ENCODE results near the gene SYDE2.

Gene SYDE2

DNA sequence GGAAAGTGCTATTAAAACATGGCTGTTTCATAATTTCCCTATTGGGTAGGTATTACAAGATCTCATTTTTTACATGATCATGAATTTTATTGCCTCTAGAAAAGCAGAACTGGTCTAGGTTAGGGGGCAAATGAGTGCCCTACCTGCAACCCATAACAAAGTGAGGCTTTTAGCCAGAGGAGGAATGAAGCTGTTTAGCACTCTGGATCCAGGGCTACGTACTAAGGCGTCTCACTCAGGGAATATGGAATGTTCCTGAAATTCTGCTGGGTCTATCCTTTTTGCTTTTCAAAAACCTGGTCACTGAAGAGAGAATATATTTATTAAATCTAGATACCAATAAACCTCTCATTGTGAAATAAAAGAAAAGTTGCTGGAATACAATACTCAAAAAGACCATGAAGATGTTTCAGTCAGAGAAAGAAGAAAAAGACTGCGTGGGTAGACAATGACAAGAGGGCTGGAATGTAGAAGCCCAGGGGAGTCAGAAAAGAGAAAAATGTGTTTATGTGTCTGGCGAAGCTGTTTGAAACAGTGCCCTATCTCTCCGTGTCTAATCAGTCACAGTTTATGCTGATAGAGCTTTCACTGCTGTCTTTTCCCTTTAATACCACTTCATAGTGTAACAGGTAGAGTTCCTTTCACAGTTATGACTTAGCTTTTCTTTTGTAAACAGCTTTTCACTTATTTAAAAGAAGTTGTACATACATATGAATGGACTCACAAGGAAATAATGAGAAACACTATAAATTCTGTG is 25.0 kb upstream of the SYDE2 start:
- DNase-seq (ENCODE audit: extremely low read depth, low read depth), result no peak
- H3K4me3 ChIP-seq (replicated peaks; ENCODE audit: low read depth, low read length), result no peak overlapping the region

DNA sequence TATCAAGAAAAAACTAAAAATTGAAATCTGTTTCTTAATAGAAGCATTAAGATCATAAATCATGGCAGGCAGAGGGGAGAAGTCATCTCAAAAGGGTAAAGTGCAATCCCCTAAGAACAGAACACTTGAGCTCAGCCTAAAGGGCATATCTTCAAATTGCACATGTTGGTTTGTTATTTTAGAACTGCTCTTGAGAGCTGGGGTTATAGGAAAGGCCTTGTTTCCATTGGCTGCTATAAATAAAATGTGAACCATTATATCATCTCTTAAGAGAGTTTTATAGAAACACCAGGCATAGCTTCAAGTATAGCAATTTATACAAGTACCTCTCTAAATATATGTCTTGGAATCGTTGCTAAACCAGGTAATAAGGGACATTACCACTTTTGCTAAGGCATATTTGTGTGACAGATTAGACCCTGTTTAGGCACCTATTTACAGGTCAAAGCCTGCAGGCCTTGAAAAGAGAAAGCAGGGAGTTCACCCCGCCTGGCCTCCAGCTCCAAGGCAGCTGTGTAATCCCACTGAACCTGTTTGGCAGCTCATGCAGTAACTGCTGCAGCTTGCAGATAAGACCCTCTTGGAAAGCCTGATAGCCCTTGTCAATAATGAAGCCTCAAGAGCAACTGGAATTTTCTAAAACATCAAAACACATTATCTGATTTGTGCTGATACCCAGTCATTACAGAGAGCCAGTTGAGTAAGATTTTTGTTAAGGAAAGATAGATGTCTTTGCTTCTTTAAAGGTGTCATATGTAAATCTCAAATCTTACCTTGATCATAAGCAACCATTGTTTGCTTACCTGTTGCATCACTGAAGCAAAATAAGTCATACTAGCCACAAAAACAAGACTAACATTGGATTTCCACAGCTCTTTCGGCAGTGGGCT is 24.2 kb upstream of the SYDE2 start:
- no peak overlapping the region for H3K4me3 ChIP-seq (replicated peaks; ENCODE audit: low read depth, low read length)
- TF ChIP-seq, protein P1, sequence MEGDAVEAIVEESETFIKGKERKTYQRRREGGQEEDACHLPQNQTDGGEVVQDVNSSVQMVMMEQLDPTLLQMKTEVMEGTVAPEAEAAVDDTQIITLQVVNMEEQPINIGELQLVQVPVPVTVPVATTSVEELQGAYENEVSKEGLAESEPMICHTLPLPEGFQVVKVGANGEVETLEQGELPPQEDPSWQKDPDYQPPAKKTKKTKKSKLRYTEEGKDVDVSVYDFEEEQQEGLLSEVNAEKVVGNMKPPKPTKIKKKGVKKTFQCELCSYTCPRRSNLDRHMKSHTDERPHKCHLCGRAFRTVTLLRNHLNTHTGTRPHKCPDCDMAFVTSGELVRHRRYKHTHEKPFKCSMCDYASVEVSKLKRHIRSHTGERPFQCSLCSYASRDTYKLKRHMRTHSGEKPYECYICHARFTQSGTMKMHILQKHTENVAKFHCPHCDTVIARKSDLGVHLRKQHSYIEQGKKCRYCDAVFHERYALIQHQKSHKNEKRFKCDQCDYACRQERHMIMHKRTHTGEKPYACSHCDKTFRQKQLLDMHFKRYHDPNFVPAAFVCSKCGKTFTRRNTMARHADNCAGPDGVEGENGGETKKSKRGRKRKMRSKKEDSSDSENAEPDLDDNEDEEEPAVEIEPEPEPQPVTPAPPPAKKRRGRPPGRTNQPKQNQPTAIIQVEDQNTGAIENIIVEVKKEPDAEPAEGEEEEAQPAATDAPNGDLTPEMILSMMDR (IDR thresholded peaks at IDR 0.05; ENCODE audit: low read depth, low read length, missing control alignments), result no peak
- DNase-seq (ENCODE audit: extremely low read depth, low read depth), result no peak

More for the DNA sequence above, 25.0 kb upstream of the SYDE2 start:
- TF ChIP-seq, protein P1 (IDR thresholded peaks at IDR 0.05; ENCODE audit: low read depth, low read length, missing control alignments), result no peak

DNA sequence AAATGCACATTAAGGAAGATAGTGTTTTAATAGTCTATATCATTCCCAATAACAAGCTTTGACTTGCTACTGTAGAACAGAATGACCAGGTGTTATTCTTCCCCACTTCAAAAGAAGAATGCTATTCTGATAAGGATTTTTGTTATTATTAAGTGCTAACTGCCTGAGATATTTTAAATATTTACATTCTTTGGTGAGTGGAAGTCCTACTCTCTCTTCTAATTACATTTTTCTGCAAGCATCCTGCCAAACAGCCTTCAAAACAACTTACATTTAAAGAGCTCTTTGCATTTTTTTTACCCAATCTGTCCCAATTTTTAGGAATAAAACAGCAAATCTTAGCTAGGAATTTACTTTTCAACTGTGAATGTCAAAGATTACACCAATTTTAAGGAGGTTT is 23.5 kb upstream of the SYDE2 start:
- no peak overlapping the region for H3K4me3 ChIP-seq (replicated peaks; ENCODE audit: low read depth, low read length)
- TF ChIP-seq, protein P1 (IDR thresholded peaks at IDR 0.05; ENCODE audit: low read depth, low read length, missing control alignments), result no peak
- no peak for DNase-seq (ENCODE audit: extremely low read depth, low read depth)

DNA sequence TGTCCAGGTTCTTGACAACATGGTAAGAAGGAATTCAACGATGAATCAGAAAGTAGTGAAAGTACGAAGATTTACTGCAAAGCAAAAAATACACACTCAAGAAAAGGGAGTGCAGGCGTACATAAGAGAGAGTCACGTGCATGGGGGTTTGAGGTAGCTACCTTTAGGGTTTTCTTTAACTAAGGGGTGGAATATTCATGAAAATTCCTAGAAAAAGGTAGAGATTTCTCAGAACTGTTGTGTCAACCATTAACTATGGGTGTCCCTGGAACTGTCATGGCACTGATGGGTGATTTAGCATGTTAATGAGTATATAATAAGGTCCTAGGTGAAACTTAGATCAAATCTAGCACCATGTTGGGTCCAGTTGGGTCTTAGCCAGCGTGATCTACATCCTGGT is 22.5 kb upstream of the SYDE2 start:
- DNase-seq (ENCODE audit: extremely low read depth, low read depth), result no peak
- TF ChIP-seq, protein P1 (IDR thresholded peaks at IDR 0.05; ENCODE audit: low read depth, low read length, missing control alignments), result no peak

DNA sequence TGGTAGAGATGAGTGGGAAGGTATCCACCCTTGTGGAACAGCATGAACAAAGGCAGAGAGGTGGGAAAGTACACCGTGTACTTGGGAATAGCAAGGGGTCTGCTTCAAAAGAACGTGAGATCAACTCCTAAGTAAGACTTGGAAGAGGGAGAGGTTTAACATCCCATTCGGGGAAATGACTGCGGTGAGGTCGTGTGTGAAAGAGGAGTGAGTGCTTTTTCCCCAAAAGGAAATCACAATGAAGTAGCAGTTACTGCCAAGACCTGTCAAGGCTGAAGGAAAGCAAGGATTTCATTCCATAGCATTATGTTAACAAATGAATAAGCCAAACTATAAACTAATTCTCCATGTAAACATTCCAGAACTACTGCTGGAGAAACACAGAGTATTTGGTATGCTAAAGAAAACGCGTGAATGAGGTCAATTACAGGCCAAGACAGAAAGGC is 20.0 kb upstream of the SYDE2 start:
- DNase-seq (ENCODE audit: extremely low read depth, low read depth), result no peak
- H3K4me3 ChIP-seq (replicated peaks; ENCODE audit: low read depth, low read length), result no peak overlapping the region
- TF ChIP-seq, protein P1 (IDR thresholded peaks at IDR 0.05; ENCODE audit: low read depth, low read length, missing control alignments), result no peak

More for the DNA sequence above, 22.5 kb upstream of the SYDE2 start:
- no peak overlapping the region for H3K4me3 ChIP-seq (replicated peaks; ENCODE audit: low read depth, low read length)

DNA sequence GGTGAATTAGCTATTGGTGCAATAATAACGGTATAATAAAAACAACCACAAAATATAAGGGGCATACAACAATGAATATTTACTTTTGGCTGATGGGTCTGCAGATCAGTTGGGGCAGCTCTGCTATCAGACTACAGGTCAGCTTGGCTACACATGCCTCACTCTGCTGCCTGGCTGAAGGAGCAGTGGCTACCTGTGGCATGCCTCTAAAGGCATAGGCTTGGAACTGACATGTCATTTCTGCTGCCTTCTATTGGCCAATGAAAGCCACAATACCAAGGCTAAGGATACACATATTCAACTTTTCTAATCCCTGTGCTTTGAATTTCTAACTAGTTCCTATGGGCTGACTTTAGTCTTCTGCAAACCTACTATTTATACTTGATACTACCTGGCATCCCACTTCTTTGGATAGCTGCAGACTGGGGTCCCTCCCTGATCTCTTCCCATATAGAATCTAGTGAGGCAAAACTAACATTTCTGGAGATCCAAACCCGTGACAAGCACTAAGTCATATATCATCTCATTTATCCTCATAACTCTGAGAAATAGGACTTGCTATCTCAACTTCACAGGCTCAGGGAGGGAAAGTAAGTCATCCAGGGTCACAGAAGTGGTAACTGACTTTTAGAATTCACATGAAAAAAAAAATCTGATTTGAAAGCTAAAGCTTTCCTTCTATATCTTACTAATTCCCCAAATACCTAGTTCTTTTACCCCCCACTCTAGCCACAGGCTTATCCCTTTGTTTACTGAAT is 19.2 kb upstream of the SYDE2 start:
- no peak for DNase-seq (ENCODE audit: extremely low read depth, low read depth)
- no peak overlapping the region for H3K4me3 ChIP-seq (replicated peaks; ENCODE audit: low read depth, low read length)
- TF ChIP-seq, protein P1 (IDR thresholded peaks at IDR 0.05; ENCODE audit: low read depth, low read length, missing control alignments), result no peak

Data from HFF-Myc (cell line).